GM21447 (cell line): ENCODE data around the gene PEX13.

Experiments used
- ATAC-seq: cut with Tn5 transposase; IDR thresholded peaks from one replicate; pipeline ENCODE4 v1.9.1; 2021; ENCODE audit not compliant: unreplicated experiment

Gene PEX13

GRCh38 chr2:61065714-61066709 is 48.5 kb downstream of the PEX13 start, which contains the start of gene SANBR:
SANBR (plus strand) TSS chr2:61065871; CDS start chr2:61070351, 4,480 bp downstream.
- ATAC-seq, result peak; percentile 90

- ATAC-seq, result no peak
These were observed 56.6 kb downstream of the PEX13 start for GRCh38 chr2:61074100-61074499.

- ATAC-seq, result no peak
These were observed 68.4 kb downstream of the PEX13 start for GRCh38 chr2:61085883-61086282.

GRCh38 chr2:61089797-61090196 is 72.3 kb downstream of the PEX13 start:
- no peak for ATAC-seq

- ATAC-seq, result no peak
These were observed 72.9 kb downstream of the PEX13 start for GRCh38 chr2:61090386-61090921.

GRCh38 chr2:61091485-61091884 is 74.0 kb downstream of the PEX13 start:
- no peak for ATAC-seq

- ATAC-seq, result no peak
These were observed 78.9 kb downstream of the PEX13 start for GRCh38 chr2:61096438-61096837.

GRCh38 chr2:61100801-61101200 is 83.3 kb downstream of the PEX13 start:
- ATAC-seq, result no peak
